H9 (cell line): Measurements from ENCODE around the gene IL15RA. TPM values are rescaled to one million over a fixed set of nuclear protein-coding genes. Genes with fewer than 3 reads are reported as not detected.

Source experiments
- DNase-seq: peaks from one replicate; pipeline ENCODE4 v3.0.0-alpha.2; 2017
- H2AFZ ChIP-seq: one replicate; pipeline ENCODE4 v1.6.1; 2013; ENCODE audit warnings: mild to moderate bottlenecking, low read length, control low read depth, moderate library complexity
- H2AK5ac ChIP-seq: 2 replicates; pipeline ENCODE4 v1.6.1; 2013; ENCODE audit warnings: low read length, control low read depth, mixed read lengths; ENCODE audit not compliant: insufficient read length
- H2BK120ac ChIP-seq: one replicate; pipeline ENCODE4 v1.6.1; 2013; ENCODE audit warnings: low read depth, mild to moderate bottlenecking, low read length, control low read depth, inconsistent platforms; ENCODE audit not compliant: poor library complexity, severe bottlenecking
- H2BK12ac ChIP-seq: 2 replicates; pipeline ENCODE4 v1.6.1; 2013; ENCODE audit warnings: low read length, control low read depth, mixed read lengths, low read depth; ENCODE audit not compliant: insufficient read length
- H2BK15ac ChIP-seq: 2 replicates; pipeline ENCODE4 v1.6.1; 2013; ENCODE audit warnings: low read depth, low read length, control low read depth
- H2BK20ac ChIP-seq: one replicate; pipeline ENCODE4 v1.6.1; 2013; ENCODE audit warnings: low read depth, mild to moderate bottlenecking, low read length, control low read depth, inconsistent platforms; ENCODE audit not compliant: poor library complexity, severe bottlenecking
- H2BK5ac ChIP-seq: 2 replicates; pipeline ENCODE4 v1.6.1; 2013; ENCODE audit warnings: low read length, control low read depth, mixed read lengths; ENCODE audit not compliant: insufficient read length
- H3K14ac ChIP-seq: 2 replicates; pipeline ENCODE4 v1.6.1; 2013; ENCODE audit warnings: low read length, control low read depth; ENCODE audit not compliant: insufficient read depth
- H3K18ac ChIP-seq: 2 replicates; pipeline ENCODE4 v1.6.1; 2013; ENCODE audit warnings: low read depth, mild to moderate bottlenecking, mixed read lengths, low read length, control low read depth; ENCODE audit not compliant: insufficient read length
- H3K23ac ChIP-seq: 2 replicates; pipeline ENCODE4 v1.6.1; 2013; ENCODE audit warnings: low read length, control low read depth, mixed read lengths, low read depth; ENCODE audit not compliant: insufficient read length
- H3K23me2 ChIP-seq: 2 replicates; pipeline ENCODE4 v1.6.1; 2013; ENCODE audit warnings: low read depth, mild to moderate bottlenecking, mixed read lengths, low read length, control low read depth; ENCODE audit not compliant: insufficient read length, poor library complexity, severe bottlenecking
- H3K27ac ChIP-seq: 2 replicates; pipeline ENCODE4 v1.5.1; 2013; ENCODE audit warnings: low read length, control low read depth, mixed read lengths, low read depth; ENCODE audit not compliant: insufficient read length
- H3K27me3 ChIP-seq: 2 replicates; pipeline ENCODE4 v1.6.1; 2013; ENCODE audit warnings: low read length, control low read depth, inconsistent platforms; ENCODE audit not compliant: insufficient read depth
- H3K4ac ChIP-seq: 2 replicates; pipeline ENCODE4 v1.6.1; 2013; ENCODE audit warnings: low read depth, mild to moderate bottlenecking, control low read depth, inconsistent platforms, low read length, moderate library complexity
- H3K4me1 ChIP-seq: 2 replicates; pipeline ENCODE4 v1.6.1; 2013; ENCODE audit warnings: low read length, control low read depth, inconsistent platforms; ENCODE audit not compliant: insufficient read depth
- H3K4me2 ChIP-seq: 2 replicates; pipeline ENCODE4 v1.6.1; 2013; ENCODE audit warnings: low read length, control low read depth, mixed read lengths; ENCODE audit not compliant: insufficient read length, insufficient read depth
- H3K56ac ChIP-seq: 2 replicates; pipeline ENCODE4 v1.6.1; 2013; ENCODE audit warnings: low read depth, mild to moderate bottlenecking, mixed read lengths, low read length, control low read depth; ENCODE audit not compliant: insufficient read length
- H3K79me1 ChIP-seq: 2 replicates; pipeline ENCODE4 v1.6.1; 2013; ENCODE audit warnings: low read depth, mild to moderate bottlenecking, moderate library complexity, low read length, control low read depth, inconsistent platforms; ENCODE audit not compliant: insufficient read depth, poor library complexity, severe bottlenecking
- H3K79me2 ChIP-seq: 2 replicates; pipeline ENCODE4 v1.6.1; 2013; ENCODE audit warnings: low read length, control low read depth, inconsistent platforms; ENCODE audit not compliant: insufficient read depth
- H3K9ac ChIP-seq: 2 replicates; pipeline ENCODE4 v1.6.1; 2013; ENCODE audit warnings: low read length, control low read depth, mixed read lengths; ENCODE audit not compliant: insufficient read length; ENCODE audit errors: extremely low read depth
- H3K9me3 ChIP-seq: one replicate; pipeline ENCODE4 v1.6.1; 2013; ENCODE audit warnings: low read depth, low read length, inconsistent platforms; ENCODE audit not compliant: control insufficient read depth
- H3T11ph ChIP-seq: one replicate; pipeline ENCODE4 v1.6.1; 2013; ENCODE audit warnings: mild to moderate bottlenecking, low read length, control low read depth, inconsistent platforms
- H4K20me1 ChIP-seq: one replicate; pipeline ENCODE4 v1.6.1; 2013; ENCODE audit not compliant: control insufficient read depth, insufficient read length, insufficient read depth
- H4K5ac ChIP-seq: 2 replicates; pipeline ENCODE4 v1.6.1; 2013; ENCODE audit warnings: low read depth, mild to moderate bottlenecking, mixed read lengths, low read length, control low read depth; ENCODE audit not compliant: insufficient read length
- H4K8ac ChIP-seq: replicated peaks from 2 replicates; pipeline ENCODE4 v1.6.1; 2013; ENCODE audit warnings: low read length, control low read depth, mixed read lengths, low read depth; ENCODE audit not compliant: insufficient read length
- H4K91ac ChIP-seq: 2 replicates; pipeline ENCODE4 v1.6.1; 2013; ENCODE audit warnings: low read depth, mild to moderate bottlenecking, moderate library complexity, mixed read lengths, low read length, control low read depth; ENCODE audit not compliant: insufficient read length
- H3K27ac Mint-ChIP-seq, 3 experiments: 2 replicates in 2 of 3; 3 replicates in 1 of 3; pipeline ENCODE4 v1.8.0; 2020 to 2021; ENCODE audit warnings: mixed read lengths in 3 of 3, mild to moderate bottlenecking in 1 of 3, moderate library complexity in 1 of 3
- H3K27me3 Mint-ChIP-seq: 2 replicates; pipeline ENCODE4 v1.8.0; 2021; ENCODE audit warnings: low read depth, mild to moderate bottlenecking, moderate library complexity, mixed read lengths
- H3K36me3 Mint-ChIP-seq, 3 experiments: 2 replicates in 2 of 3; 3 replicates in 1 of 3; pipeline ENCODE4 v1.8.0; 2020 to 2021; ENCODE audit warnings: low read depth in 3 of 3, mixed read lengths in 3 of 3; ENCODE audit not compliant: insufficient read depth in 1 of 3
- H3K4me1 Mint-ChIP-seq, 2 experiments: 2 replicates each; pipeline ENCODE4 v1.8.0; 2020; ENCODE audit warnings: mixed read lengths in 2 of 2
- H3K4me3 Mint-ChIP-seq, 2 experiments: 2 replicates in 1 of 2; 3 replicates in 1 of 2; pipeline ENCODE4 v1.8.0; 2020 to 2021; ENCODE audit warnings: mild to moderate bottlenecking in 2 of 2, mixed read lengths in 2 of 2, moderate library complexity in 1 of 2
- H3K9me3 Mint-ChIP-seq, 2 experiments: 2 replicates in 1 of 2; 3 replicates in 1 of 2; pipeline ENCODE4 v1.8.0; 2020; ENCODE audit warnings: mild to moderate bottlenecking in 2 of 2, mixed read lengths in 2 of 2, moderate library complexity in 1 of 2
- WGBS: extraction: QIAGEN DNeasy Blood & Tissue Kit; methylation state at CpG from one replicate; pipeline ENCODE4 v1.1.7; 2013; ENCODE audit warnings: missing lambda C conversion rate, low lambda C conversion rate, mixed read lengths; ENCODE audit not compliant: insufficient read length; ENCODE audit errors: extremely low coverage; 5-methylcytosine and 5-hydroxymethylcytosine counted together
- total RNA-seq: library from RNA; stranded (reverse); gene quantifications from 2 replicates; pipeline ENCODE4 v1.2.1, GENCODE V29; 2021
- TF ChIP-seq, protein P1 (sequence below): fragments of 200-600 bp; sonication (generic); conservative IDR thresholded peaks from 3 replicates; pipeline ENCODE4 v1.8.0; 2021; ENCODE audit warnings: antibody characterized with exemption, mild to moderate bottlenecking

IL15RA gene
- total RNA-seq, 1 experiment from 2014 or later, result 0.31 TPM

DNA sequence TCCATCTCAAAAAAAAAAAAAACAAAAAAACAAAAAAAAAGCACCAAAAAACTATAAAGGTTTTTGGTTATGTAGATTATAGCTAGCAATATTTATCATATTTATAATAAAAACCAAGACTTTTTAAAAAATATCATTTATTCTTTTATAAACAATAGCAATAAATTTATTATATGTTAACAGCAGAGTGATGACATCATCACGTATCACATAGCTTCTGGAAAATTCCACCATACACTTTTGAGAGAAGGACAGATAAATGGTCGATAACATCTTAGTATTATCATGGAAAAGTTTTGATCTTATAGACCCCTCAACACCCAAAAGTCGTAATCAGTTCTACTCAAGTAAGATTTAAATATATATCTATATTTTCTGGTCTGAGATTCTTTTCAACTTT is 33.2 kb upstream of the IL15RA start:
- Histone ChIP-seq H2BK5ac (no peak overlapping the region), H3K18ac (no peak overlapping the region), H2BK12ac (no peak overlapping the region), H3K27me3 (no peaks in the 10 kb centered on the region), H4K8ac (no peak overlapping the region), H3K4me2 (no peak overlapping the region), H2BK15ac (no peak overlapping the region), H3K4me1 (no peaks in the 10 kb centered on the region; the same call in 1 of the 2 replicates), H2AK5ac (no peak overlapping the region), H3K27ac (no peak overlapping the region), H2AFZ (no peak overlapping the region), H3K79me1 (no peaks in the 10 kb centered on the region), H3K4ac (no peak overlapping the region), H3K79me2 (no peaks in the 10 kb centered on the region), H3T11ph (no peak overlapping the region), H3K9ac (no peak overlapping the region), H4K5ac (no peak overlapping the region), H3K9me3 (no peaks in the 10 kb centered on the region), H2BK20ac (no peak overlapping the region), H3K23me2 (no peaks in the 10 kb centered on the region), H4K20me1 (no peaks in the 10 kb centered on the region), H3K23ac (no peak overlapping the region), H3K56ac (no peak overlapping the region), H4K91ac (no peak overlapping the region), H3K14ac (no peak overlapping the region), H2BK120ac (no peak overlapping the region)
- Mint-ChIP-seq H3K36me3 (peaks cover 0 to 4% (median 2%) of the 10 kb centered on the region in 3 experiments; a peak in 2 of 7 replicates), H3K9me3 (peaks cover 6 to 13% of the 10 kb centered on the region in 2 experiments), H3K27ac (no peak overlapping the region), H3K4me1 (peaks cover 6 to 15% of the 10 kb centered on the region in 2 experiments), H3K4me3 (no peak overlapping the region), H3K27me3 (no peaks in the 10 kb centered on the region; the same call in none of the 2 replicates)
- DNase-seq, result no peak
- TF ChIP-seq, protein P1, sequence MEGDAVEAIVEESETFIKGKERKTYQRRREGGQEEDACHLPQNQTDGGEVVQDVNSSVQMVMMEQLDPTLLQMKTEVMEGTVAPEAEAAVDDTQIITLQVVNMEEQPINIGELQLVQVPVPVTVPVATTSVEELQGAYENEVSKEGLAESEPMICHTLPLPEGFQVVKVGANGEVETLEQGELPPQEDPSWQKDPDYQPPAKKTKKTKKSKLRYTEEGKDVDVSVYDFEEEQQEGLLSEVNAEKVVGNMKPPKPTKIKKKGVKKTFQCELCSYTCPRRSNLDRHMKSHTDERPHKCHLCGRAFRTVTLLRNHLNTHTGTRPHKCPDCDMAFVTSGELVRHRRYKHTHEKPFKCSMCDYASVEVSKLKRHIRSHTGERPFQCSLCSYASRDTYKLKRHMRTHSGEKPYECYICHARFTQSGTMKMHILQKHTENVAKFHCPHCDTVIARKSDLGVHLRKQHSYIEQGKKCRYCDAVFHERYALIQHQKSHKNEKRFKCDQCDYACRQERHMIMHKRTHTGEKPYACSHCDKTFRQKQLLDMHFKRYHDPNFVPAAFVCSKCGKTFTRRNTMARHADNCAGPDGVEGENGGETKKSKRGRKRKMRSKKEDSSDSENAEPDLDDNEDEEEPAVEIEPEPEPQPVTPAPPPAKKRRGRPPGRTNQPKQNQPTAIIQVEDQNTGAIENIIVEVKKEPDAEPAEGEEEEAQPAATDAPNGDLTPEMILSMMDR, result no peak
- WGBS, result no CpG with 5 or more reads among the region's 3 CpGs
